ENCODE data around the gene XAB2.

Gene XAB2

GRCh38 chr19:7629347-7630054 is at the start of gene XAB2, which contains the start of gene PET100:
Gene XAB2, minus strand, starts transcription at chr19:7629545. Its CDS starts 18 bp downstream, at chr19:7629527.
Gene PET100, plus strand, starts transcription at chr19:7629793. Its CDS starts 41 bp downstream, at chr19:7629834.
- DNase-seq = peak; percentile 98 to 99

GRCh38 chr19:7677669-7678311 is 48.4 kb upstream of the XAB2 start:
- no peak for DNase-seq

GRCh38 chr19:7676854-7677253 is 47.5 kb upstream of the XAB2 start, which contains the start of gene MCEMP1:
Gene MCEMP1, plus strand, starts transcription at chr19:7677090. Its CDS starts 31 bp downstream, at chr19:7677121.
- peak; percentile 64 to 83 for DNase-seq

- peak; percentile 77 to 87 for DNase-seq
Measured at GRCh38 chr19:7676376-7676775, 47.0 kb upstream of the XAB2 start.

GRCh38 chr19:7674010-7675005 is 45.0 kb upstream of the XAB2 start:
- DNase-seq = peak; percentile 95 to 98

GRCh38 chr19:7672522-7672921 is 43.2 kb upstream of the XAB2 start:
- DNase-seq = no peak

- DNase-seq = no peak
Measured at GRCh38 chr19:7670790-7671189, 41.4 kb upstream of the XAB2 start.

- peak; percentile 44 to 47 for DNase-seq
Measured at GRCh38 chr19:7670150-7670783, 40.9 kb upstream of the XAB2 start.

- DNase-seq = no peak
Measured at GRCh38 chr19:7669641-7670040, 40.3 kb upstream of the XAB2 start.

GRCh38 chr19:7668842-7669241 is 39.5 kb upstream of the XAB2 start, which contains the start of gene RETN:
Gene RETN, plus strand, starts transcription at chr19:7669049. Its CDS starts 278 bp downstream, at chr19:7669327.
- no peak for DNase-seq

- no peak for DNase-seq
Measured at GRCh38 chr19:7665076-7665475, 35.7 kb upstream of the XAB2 start.

GRCh38 chr19:7663706-7664105 is 34.4 kb upstream of the XAB2 start:
- DNase-seq = no peak

GRCh38 chr19:7662657-7663056 is 33.3 kb upstream of the XAB2 start:
- no peak for DNase-seq

- peak in 1 of 2 donors; percentile 33 for DNase-seq
Measured at GRCh38 chr19:7661744-7662538, 32.6 kb upstream of the XAB2 start.

GRCh38 chr19:7658219-7658686 is 28.9 kb upstream of the XAB2 start:
- peak; percentile 57 to 67 for DNase-seq

- DNase-seq = peak; percentile 96 to 99
Measured at GRCh38 chr19:7657131-7657751, 27.9 kb upstream of the XAB2 start.

- DNase-seq = peak; percentile 91 to 98
Measured at GRCh38 chr19:7655581-7655980, 26.2 kb upstream of the XAB2 start.

GRCh38 chr19:7654401-7654800 is 25.1 kb upstream of the XAB2 start:
- DNase-seq = no peak

GRCh38 chr19:7652061-7652641 is 22.8 kb upstream of the XAB2 start:
- peak; percentile 99 for DNase-seq

GRCh38 chr19:7650148-7650547 is 20.8 kb upstream of the XAB2 start:
- DNase-seq = no peak

All from inflammatory macrophage treated with lipopolysaccharide for 1 hour (primary cell).